Measurements from ENCODE around the gene OMA1.
A peak's percentile ranks its signal among the peaks of the same experiment; 100 is the strongest.
"Not testable (repeated sequence)": the region's sequence is repeated elsewhere in the genome, so short reads cannot be mapped to it uniquely, and the experiment has no call there.

Gene OMA1

GRCh38 chr1:58584082-58584895 lies 37.8 kb upstream of the OMA1 start:
- peak overlapping the region in 1 of 3 experiments; percentile 20 for H3K4me3 Mint-ChIP-seq
- H3K9me3 Mint-ChIP-seq, result peaks cover 5% of the 10 kb centered on the region
- H3K27me3 Mint-ChIP-seq (ENCODE audit: low read depth), result peaks cover 14% of the 10 kb centered on the region
- peak overlapping the region in 2 of 3 experiments; percentile 43 to 53 for H3K27ac Mint-ChIP-seq
- H3K4me1 Mint-ChIP-seq, result peaks cover 23% of the 10 kb centered on the region
- no peaks in the 10 kb centered on the region for H3K36me3 Mint-ChIP-seq (ENCODE audit: low read depth)
- no peak for TF ChIP-seq CTCF (IDR thresholded peaks at IDR 0.05; ENCODE audit: unreplicated experiment in 3 of 3)

GRCh38 chr1:58583496-58583895 lies 37.0 kb upstream of the OMA1 start:
- no peak for TF ChIP-seq CTCF (IDR thresholded peaks at IDR 0.05; ENCODE audit: unreplicated experiment in 3 of 3)
- H3K9me3 Mint-ChIP-seq, result peaks cover 7% of the 10 kb centered on the region
- H3K4me1 Mint-ChIP-seq, result peaks cover 23% of the 10 kb centered on the region
- no peaks in the 10 kb centered on the region for H3K36me3 Mint-ChIP-seq (ENCODE audit: low read depth)
- no peak overlapping the region for H3K4me3 Mint-ChIP-seq
- H3K27ac Mint-ChIP-seq, result no peak overlapping the region
- H3K27me3 Mint-ChIP-seq (ENCODE audit: low read depth), result peaks cover 19% of the 10 kb centered on the region

- not testable (repeated sequence) for H3K9me3 Mint-ChIP-seq; H3K27ac Mint-ChIP-seq; H3K36me3 Mint-ChIP-seq (ENCODE audit: low read depth); H3K4me3 Mint-ChIP-seq
- Mint-ChIP-seq H3K4me1 (peaks cover 28% of the 10 kb centered on the region), H3K27me3 (ENCODE audit: low read depth) (peaks cover 32% of the 10 kb centered on the region)
Measured at GRCh38 chr1:58582143-58582542, 35.6 kb upstream of the OMA1 start.

- Mint-ChIP-seq H3K36me3 (ENCODE audit: low read depth) (peaks cover 4% of the 10 kb centered on the region), H3K4me1 (peaks cover 28% of the 10 kb centered on the region), H3K27ac (no peak overlapping the region), H3K4me3 (no peak overlapping the region), H3K9me3 (peaks cover 9% of the 10 kb centered on the region), H3K27me3 (ENCODE audit: low read depth) (peaks cover 34% of the 10 kb centered on the region)
- no peak for TF ChIP-seq CTCF (IDR thresholded peaks at IDR 0.05; ENCODE audit: unreplicated experiment in 3 of 3)
Measured at GRCh38 chr1:58581641-58582040, 35.1 kb upstream of the OMA1 start.

- H3K9me3 Mint-ChIP-seq, result peaks cover 9% of the 10 kb centered on the region
- no peak overlapping the region for H3K4me3 Mint-ChIP-seq
- no peak overlapping the region for H3K27ac Mint-ChIP-seq
- peaks cover 42% of the 10 kb centered on the region for H3K27me3 Mint-ChIP-seq (ENCODE audit: low read depth)
- peaks cover 4% of the 10 kb centered on the region for H3K36me3 Mint-ChIP-seq (ENCODE audit: low read depth)
- TF ChIP-seq CTCF (IDR thresholded peaks at IDR 0.05; ENCODE audit: unreplicated experiment in 3 of 3), result no peak
- peaks cover 17% of the 10 kb centered on the region for H3K4me1 Mint-ChIP-seq
Measured at GRCh38 chr1:58580186-58580585, 33.7 kb upstream of the OMA1 start.

- Mint-ChIP-seq H3K4me1 (peaks cover 13% of the 10 kb centered on the region), H3K27me3 (ENCODE audit: low read depth) (peaks cover 61% of the 10 kb centered on the region), H3K27ac (peak overlapping the region; percentile 5 to 83 (median 17)), H3K4me3 (peak overlapping the region; percentile 47 to 63 (median 52)), H3K9me3 (peaks cover 5% of the 10 kb centered on the region), H3K36me3 (ENCODE audit: low read depth) (peaks cover 4% of the 10 kb centered on the region)
- no peak for TF ChIP-seq CTCF (IDR thresholded peaks at IDR 0.05; ENCODE audit: unreplicated experiment in 3 of 3)
Measured at GRCh38 chr1:58577654-58578030, 31.1 kb upstream of the OMA1 start.
